ENCODE results near the gene CH25H. TPM values are rescaled to one million over a fixed set of nuclear protein-coding genes. Genes with fewer than 3 reads are reported as not detected.

CH25H gene
- total RNA-seq, 1 donor from 2014 or later, result 1.7 TPM

GRCh38 chr10:89216056-89216455 is 8.9 kb upstream of the CH25H start:
- no peaks in the 10 kb centered on the region for H3K27me3 ChIP-seq
- intact Hi-C loops (cut with DNase I), result loop anchor here (10.0 kb wide), 1 partner anchor 631 kb away; the partner anchor contains the start of genes LIPJ and RNLS
- DNase-seq (ENCODE audit: low spot score in 2 of 2), result no peak
- H3K36me3 ChIP-seq, result peaks cover 5 to 18% of the 10 kb centered on the region in 2 donors
- H3K4me1 ChIP-seq, result peaks cover 0 to 4% of the 10 kb centered on the region in 2 donors
- H3K9me3 ChIP-seq, result no peaks in the 10 kb centered on the region
- no peak overlapping the region for H3K4me3 ChIP-seq
- TF ChIP-seq CTCF (IDR thresholded peaks at IDR 0.05), result no peak
- H3K27ac ChIP-seq, result no peak overlapping the region

GRCh38 chr10:89215511-89215910 is 8.4 kb upstream of the CH25H start:
- Histone ChIP-seq H3K27ac (no peak overlapping the region), H3K4me1 (peaks cover 0 to 4% of the 10 kb centered on the region in 2 donors), H3K9me3 (no peaks in the 10 kb centered on the region), H3K36me3 (peaks cover 5 to 14% of the 10 kb centered on the region in 2 donors), H3K27me3 (no peaks in the 10 kb centered on the region), H3K4me3 (no peak overlapping the region)
- no peak for DNase-seq (ENCODE audit: low spot score in 2 of 2)
- intact Hi-C loops (cut with DNase I), result loop anchor here (10.0 kb wide), 1 partner anchor 631 kb away; the partner anchor contains the start of genes LIPJ and RNLS
- TF ChIP-seq CTCF (IDR thresholded peaks at IDR 0.05), result no peak

DNA sequence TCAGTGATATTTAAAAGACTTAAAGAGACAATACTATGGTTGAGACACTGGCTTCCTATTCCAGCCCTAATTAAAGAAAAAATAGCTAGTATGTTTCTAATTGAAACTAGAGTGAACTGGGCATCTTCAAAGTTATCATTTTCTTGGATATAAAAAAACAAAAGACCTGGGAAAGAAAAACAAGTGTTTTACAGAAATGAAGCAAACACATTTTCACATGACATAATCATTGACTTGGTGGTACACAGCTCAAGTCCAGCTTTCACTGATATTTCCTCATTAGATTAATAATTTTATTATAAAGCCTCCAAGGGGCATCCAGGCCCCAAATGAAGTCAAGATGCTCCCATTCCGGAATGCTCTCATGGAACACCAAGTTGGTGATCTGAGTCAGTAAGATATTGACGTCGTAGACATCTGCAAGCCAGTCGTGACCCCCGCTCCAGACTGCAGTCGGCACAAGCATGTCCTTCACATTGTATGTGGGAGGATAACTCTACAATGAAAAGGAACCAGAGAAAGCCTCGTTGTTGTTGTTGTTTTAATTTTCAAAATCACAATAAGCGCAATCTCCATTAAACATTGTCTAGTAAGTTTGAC is 7.5 kb upstream of the CH25H start:
- Histone ChIP-seq H3K9me3 (no peaks in the 10 kb centered on the region), H3K4me1 (peaks cover 0 to 4% of the 10 kb centered on the region in 2 donors), H3K4me3 (no peak overlapping the region), H3K27ac (no peak overlapping the region), H3K27me3 (no peaks in the 10 kb centered on the region), H3K36me3 (peaks cover 5 to 9% of the 10 kb centered on the region in 2 donors)
- intact Hi-C loops (cut with DNase I), result loop anchor here (5.0 to 10.0 kb wide), 3 partner anchors 282 to 630 kb away; partner anchors contain the start of genes LIPJ and RNLS
- DNase-seq (ENCODE audit: low spot score in 2 of 2), result no peak
- no peak for TF ChIP-seq CTCF (IDR thresholded peaks at IDR 0.05)

DNA sequence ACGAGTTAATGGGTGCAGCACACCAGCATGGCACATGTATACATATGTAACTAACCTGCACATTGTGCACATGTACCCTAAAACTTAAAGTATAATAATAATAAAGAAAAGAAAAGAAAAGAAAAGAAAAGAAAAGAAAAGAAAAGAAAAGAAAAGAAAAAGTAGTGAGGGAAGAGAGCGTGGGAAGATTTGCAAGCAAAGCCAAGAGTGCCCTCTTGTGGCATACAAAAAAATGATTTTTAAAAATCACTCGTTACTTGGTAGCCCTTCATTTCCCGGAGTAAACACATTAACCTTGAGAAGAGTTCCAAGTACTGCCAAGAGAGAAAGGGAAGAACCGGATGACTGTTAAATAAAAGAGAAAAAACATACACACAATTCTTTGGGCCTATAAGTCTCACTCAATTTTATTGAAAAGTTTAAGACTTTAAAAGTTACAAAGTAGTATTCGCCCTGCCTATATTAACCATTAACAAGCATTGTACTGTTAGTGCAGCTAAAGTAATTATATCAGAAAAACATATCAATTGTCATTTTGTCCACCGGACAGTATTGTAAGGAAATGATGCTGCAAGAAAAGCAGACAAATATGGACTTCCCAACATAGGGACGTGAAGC is 6.2 kb upstream of the CH25H start:
- peak; percentile 53 to 71 (median 59) for TF ChIP-seq CTCF (IDR thresholded peaks at IDR 0.05)
- no peaks in the 10 kb centered on the region for H3K27me3 ChIP-seq
- H3K4me1 ChIP-seq, result peaks cover 0 to 4% of the 10 kb centered on the region in 2 donors
- H3K36me3 ChIP-seq, result peaks cover 5 to 9% of the 10 kb centered on the region in 2 donors
- no peak overlapping the region for H3K4me3 ChIP-seq
- intact Hi-C loops (cut with DNase I), result loop anchor here (1.0 to 10.0 kb wide), 4 partner anchors 183 to 628 kb away; partner anchors contain the start of genes LIPJ and RNLS
- DNase-seq (ENCODE audit: low spot score in 2 of 2), result no peak
- H3K27ac ChIP-seq, result no peak overlapping the region
- H3K9me3 ChIP-seq, result no peaks in the 10 kb centered on the region

GRCh38 chr10:89210794-89211425 is 3.8 kb upstream of the CH25H start:
- Histone ChIP-seq H3K4me1 (peaks cover 4 to 14% of the 10 kb centered on the region in 2 donors), H3K4me3 (no peak overlapping the region), H3K27me3 (peaks cover 4% of the 10 kb centered on the region), H3K27ac (no peak overlapping the region), H3K36me3 (peaks cover 5 to 9% of the 10 kb centered on the region in 2 donors), H3K9me3 (no peaks in the 10 kb centered on the region)
- DNase-seq (ENCODE audit: low spot score in 2 of 2), result no peak
- intact Hi-C loops (cut with DNase I), result loop anchor here (5.0 to 10.0 kb wide), 3 partner anchors 279 to 626 kb away; partner anchors contain the start of genes LIPJ and RNLS
- no peak for TF ChIP-seq CTCF (IDR thresholded peaks at IDR 0.05)

Measured in ascending aorta (tissue), 2 donors.